ENCODE data around the gene ARF1.
A peak's percentile ranks its signal among the peaks of the same experiment; 100 is the strongest.

ARF1 gene

GRCh38 chr1:228105996-228106799, 23.7 kb downstream of the ARF1 start:
- POLR2A ChIA-PET: interaction anchor here (1.3 kb wide), 1 partner anchor 24 kb away, joined by 4 read pairs; the partner anchor contains the start of gene ARF1
- CTCF ChIA-PET: interaction anchor here (0.7 to 1.3 kb wide), 3 partner anchors 25 to 60 kb away, joined by 3 to 5 read pairs (median 4); no protein-coding TSS in a partner anchor

GRCh38 chr1:228106800-228107054, 24.2 kb downstream of the ARF1 start:
- DNase-seq (ENCODE audit: low read depth, low spot score): no peak
- CTCF ChIA-PET: interaction anchor here (0.7 to 1.3 kb wide), 3 partner anchors 24 to 60 kb away, joined by 3 to 5 read pairs (median 4); no protein-coding TSS in a partner anchor
- H3K4me3 ChIP-seq (ENCODE audit: low read depth, low read length): no peak overlapping the region
- POLR2A ChIA-PET: interaction anchor here (1.3 kb wide), 1 partner anchor 25 kb away, joined by 4 read pairs; the partner anchor contains the start of gene ARF1
- no peak for TF ChIP-seq CTCF (IDR thresholded peaks at IDR 0.05; ENCODE audit: insufficient read depth, low read length, missing control alignments)

More at GRCh38 chr1:228105996-228106799, 23.7 kb downstream of the ARF1 start:
- H3K4me3 ChIP-seq (ENCODE audit: low read depth, low read length): no peak overlapping the region
- no peak for DNase-seq (ENCODE audit: low read depth, low spot score)
- TF ChIP-seq CTCF (IDR thresholded peaks at IDR 0.05; ENCODE audit: insufficient read depth, low read length, missing control alignments): no peak

GRCh38 chr1:228107636-228108035, 25.1 kb downstream of the ARF1 start:
- no peak for TF ChIP-seq CTCF (IDR thresholded peaks at IDR 0.05; ENCODE audit: insufficient read depth, low read length, missing control alignments)
- no peak overlapping the region; the same call in 1 of the 2 replicates for H3K4me3 ChIP-seq (ENCODE audit: low read depth, low read length)
- no peak for DNase-seq (ENCODE audit: low read depth, low spot score)
- ChIA-PET CTCF (interaction anchor here (1.6 kb wide), 1 partner anchor 23 kb away, joined by 7 read pairs; no protein-coding TSS in a partner anchor), POLR2A (no interaction called here)

- CTCF ChIA-PET: interaction anchor here (0.7 to 1.6 kb wide), 2 partner anchors 23 to 57 kb away, joined by 4 to 7 read pairs; partner anchors contain the start of gene IBA57
- H3K4me3 ChIP-seq (ENCODE audit: low read depth, low read length): peak overlapping the region; percentile 99
These were observed 25.7 kb downstream of the ARF1 start for GRCh38 chr1:228108055-228108690.

GRCh38 chr1:228108742-228109072, 26.2 kb downstream of the ARF1 start:
- DNase-seq (ENCODE audit: low read depth, low spot score): no peak
- POLR2A ChIA-PET: no interaction called here
- peak overlapping the region; percentile 99 for H3K4me3 ChIP-seq (ENCODE audit: low read depth, low read length)
- no peak for TF ChIP-seq CTCF (IDR thresholded peaks at IDR 0.05; ENCODE audit: insufficient read depth, low read length, missing control alignments)
- CTCF ChIA-PET: interaction anchor here (0.7 to 1.6 kb wide), 3 partner anchors 9 to 57 kb away, joined by 3 to 7 read pairs (median 4); partner anchors contain the start of gene IBA57

More at GRCh38 chr1:228108055-228108690, 25.7 kb downstream of the ARF1 start:
- no peak for TF ChIP-seq CTCF (IDR thresholded peaks at IDR 0.05; ENCODE audit: insufficient read depth, low read length, missing control alignments)
- DNase-seq (ENCODE audit: low read depth, low spot score): no peak
- POLR2A ChIA-PET: no interaction called here
